Endothelial cell of umbilical vein (primary cell): ENCODE results near the gene LTB4R.

Experiments
- EZH2 ChIP-seq: IDR thresholded peaks from 2 replicates; pipeline ENCODE4 v1.6.1; 2012; ENCODE audit warnings: borderline replicate concordance, low read depth, mild to moderate bottlenecking, moderate library complexity, low read length, inconsistent platforms; ENCODE audit not compliant: severe bottlenecking
- JUN ChIP-seq: IDR thresholded peaks from 2 replicates; pipeline ENCODE4 v1.6.1; 2011; ENCODE audit warnings: borderline replicate concordance, low read depth; ENCODE audit not compliant: insufficient read length, insufficient read depth
- POLR2A ChIP-seq: IDR thresholded peaks from 2 replicates; pipeline ENCODE4 v1.6.1; 2012; ENCODE audit warnings: low read depth, mild to moderate bottlenecking, control low read depth, low read length
- POLR2AphosphoS5 ChIP-seq: IDR thresholded peaks from 2 replicates; pipeline ENCODE4 v1.6.1; 2012; ENCODE audit warnings: low read depth, mild to moderate bottlenecking, control low read depth, low read length, moderate library complexity; ENCODE audit not compliant: insufficient read depth
- TF ChIP-seq, protein P1 (sequence below), 2 donors: IDR thresholded peaks; 1 replicate in 1 of 2; 2 replicates in 1 of 2; pipeline ENCODE4 v1.5.1; 2011; ENCODE audit warnings: low read length in 2 of 2, mild to moderate bottlenecking in 2 of 2, moderate library complexity in 2 of 2, control low read depth in 1 of 2, inconsistent platforms in 1 of 2, low read depth in 1 of 2; ENCODE audit not compliant: insufficient read depth in 1 of 2; ENCODE audit errors: extremely low read depth in 1 of 2
- TF ChIP-seq, protein P2 (sequence below): IDR thresholded peaks from 2 replicates; pipeline ENCODE4 v1.6.1; 2011; ENCODE audit not compliant: insufficient read depth, insufficient read length

DNA sequence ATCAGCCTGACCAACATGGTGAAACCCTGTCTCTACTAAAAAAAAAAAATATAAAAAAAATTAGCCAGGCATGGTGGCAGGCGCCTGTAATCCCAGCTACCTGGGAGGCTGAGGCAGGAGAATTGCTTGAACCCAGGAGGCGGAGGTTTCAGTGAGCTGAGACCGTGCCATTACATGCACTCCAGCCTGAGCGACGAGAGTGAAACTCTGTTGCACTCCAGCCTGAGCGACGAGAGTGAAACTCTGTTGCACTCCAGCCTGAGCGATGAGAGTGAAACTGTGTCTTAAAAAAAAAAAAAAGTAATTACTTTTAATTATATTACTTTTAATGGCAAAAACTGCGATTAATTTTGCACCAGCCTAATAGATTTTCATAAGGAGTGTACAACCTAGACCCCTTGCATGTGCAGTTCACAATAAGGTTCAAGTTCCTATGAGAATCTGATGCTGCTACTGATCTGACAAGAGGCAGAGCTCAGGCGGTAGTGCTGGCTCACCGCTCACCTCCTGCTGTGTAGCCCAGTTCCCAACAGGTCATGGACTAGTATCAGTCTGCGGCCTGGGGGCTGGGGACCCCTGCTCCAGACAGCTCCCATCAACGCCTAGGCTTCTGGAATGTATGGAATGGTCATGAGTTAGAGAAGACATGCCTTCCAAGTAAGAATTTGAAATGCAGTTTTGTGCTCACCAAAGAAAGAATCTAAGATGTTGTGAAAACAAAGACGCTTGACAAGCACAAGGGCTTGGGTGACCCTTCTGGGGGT is 10.1 kb downstream of the LTB4R start:
- TF ChIP-seq JUN (no peak), POLR2A (no peak), POLR2AphosphoS5 (no peak), EZH2 (no peak)
- TF ChIP-seq, protein P1, sequence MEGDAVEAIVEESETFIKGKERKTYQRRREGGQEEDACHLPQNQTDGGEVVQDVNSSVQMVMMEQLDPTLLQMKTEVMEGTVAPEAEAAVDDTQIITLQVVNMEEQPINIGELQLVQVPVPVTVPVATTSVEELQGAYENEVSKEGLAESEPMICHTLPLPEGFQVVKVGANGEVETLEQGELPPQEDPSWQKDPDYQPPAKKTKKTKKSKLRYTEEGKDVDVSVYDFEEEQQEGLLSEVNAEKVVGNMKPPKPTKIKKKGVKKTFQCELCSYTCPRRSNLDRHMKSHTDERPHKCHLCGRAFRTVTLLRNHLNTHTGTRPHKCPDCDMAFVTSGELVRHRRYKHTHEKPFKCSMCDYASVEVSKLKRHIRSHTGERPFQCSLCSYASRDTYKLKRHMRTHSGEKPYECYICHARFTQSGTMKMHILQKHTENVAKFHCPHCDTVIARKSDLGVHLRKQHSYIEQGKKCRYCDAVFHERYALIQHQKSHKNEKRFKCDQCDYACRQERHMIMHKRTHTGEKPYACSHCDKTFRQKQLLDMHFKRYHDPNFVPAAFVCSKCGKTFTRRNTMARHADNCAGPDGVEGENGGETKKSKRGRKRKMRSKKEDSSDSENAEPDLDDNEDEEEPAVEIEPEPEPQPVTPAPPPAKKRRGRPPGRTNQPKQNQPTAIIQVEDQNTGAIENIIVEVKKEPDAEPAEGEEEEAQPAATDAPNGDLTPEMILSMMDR (IDR thresholded peaks at IDR 0.05; ENCODE audit: extremely low read depth in 1 of 2, insufficient read depth in 1 of 2, low read depth in 1 of 2, low read length in 2 of 2) = no peak
- TF ChIP-seq, protein P2, sequence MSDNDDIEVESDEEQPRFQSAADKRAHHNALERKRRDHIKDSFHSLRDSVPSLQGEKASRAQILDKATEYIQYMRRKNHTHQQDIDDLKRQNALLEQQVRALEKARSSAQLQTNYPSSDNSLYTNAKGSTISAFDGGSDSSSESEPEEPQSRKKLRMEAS = no peak
